ENCODE measurements around the gene CABP7.

CABP7 gene

DNA sequence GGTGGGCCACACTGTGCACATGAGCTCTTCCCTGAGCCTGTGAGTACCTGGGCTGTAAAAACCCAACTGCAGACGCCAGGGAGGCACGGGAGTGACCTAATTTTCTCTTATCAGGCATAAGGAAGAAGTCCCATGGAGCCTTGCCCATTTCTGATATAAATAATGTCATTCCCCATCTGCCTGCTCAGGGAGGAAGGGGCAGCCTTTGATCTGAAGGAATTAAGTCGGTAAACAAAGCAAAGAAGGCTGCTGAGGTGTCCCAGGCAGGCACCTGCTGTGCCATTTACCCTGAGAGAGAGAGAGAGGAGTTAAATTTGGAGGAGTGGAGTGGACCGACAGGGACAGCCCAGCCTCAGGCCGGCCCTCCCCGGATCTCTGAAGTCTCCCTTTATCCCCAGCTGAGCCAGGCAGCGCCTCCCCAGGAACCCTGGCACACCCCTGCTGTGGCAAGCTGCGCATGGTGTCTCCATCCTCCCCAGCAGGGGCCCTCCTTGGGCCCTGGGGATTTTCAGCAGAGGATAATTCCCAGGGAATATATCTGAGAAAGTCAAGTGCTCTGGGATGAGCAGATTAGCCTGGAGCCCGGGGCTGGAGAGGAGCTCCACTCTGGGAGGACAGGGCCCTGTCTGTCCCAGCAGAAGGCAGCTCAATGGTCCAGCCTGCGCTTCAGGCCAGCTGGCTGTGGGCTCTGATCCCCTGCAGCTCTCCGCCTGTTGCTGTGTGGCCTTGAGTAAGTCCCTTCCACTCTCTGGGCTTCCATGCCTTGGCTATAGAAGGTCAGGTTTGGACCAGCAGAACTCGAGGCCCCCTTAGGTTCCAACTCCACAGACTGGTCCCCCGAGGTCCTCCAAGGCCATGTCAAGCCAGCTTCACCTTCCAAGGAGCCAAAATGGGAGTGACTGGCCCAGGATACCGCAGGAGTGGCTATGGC is 17.5 kb upstream of the CABP7 start:
- in situ Hi-C loops (cut with MboI; ENCODE audit: low sequenced_read_pairs) = no loop called here

- in situ Hi-C loops (cut with MboI; ENCODE audit: low sequenced_read_pairs) = no loop called here
These were observed 16.8 kb upstream of the CABP7 start for GRCh38 chr22:29702931-29703501.

GRCh38 chr22:29703569-29704195 is 16.1 kb upstream of the CABP7 start:
- in situ Hi-C loops (cut with MboI; ENCODE audit: low sequenced_read_pairs) = no loop called here

DNA sequence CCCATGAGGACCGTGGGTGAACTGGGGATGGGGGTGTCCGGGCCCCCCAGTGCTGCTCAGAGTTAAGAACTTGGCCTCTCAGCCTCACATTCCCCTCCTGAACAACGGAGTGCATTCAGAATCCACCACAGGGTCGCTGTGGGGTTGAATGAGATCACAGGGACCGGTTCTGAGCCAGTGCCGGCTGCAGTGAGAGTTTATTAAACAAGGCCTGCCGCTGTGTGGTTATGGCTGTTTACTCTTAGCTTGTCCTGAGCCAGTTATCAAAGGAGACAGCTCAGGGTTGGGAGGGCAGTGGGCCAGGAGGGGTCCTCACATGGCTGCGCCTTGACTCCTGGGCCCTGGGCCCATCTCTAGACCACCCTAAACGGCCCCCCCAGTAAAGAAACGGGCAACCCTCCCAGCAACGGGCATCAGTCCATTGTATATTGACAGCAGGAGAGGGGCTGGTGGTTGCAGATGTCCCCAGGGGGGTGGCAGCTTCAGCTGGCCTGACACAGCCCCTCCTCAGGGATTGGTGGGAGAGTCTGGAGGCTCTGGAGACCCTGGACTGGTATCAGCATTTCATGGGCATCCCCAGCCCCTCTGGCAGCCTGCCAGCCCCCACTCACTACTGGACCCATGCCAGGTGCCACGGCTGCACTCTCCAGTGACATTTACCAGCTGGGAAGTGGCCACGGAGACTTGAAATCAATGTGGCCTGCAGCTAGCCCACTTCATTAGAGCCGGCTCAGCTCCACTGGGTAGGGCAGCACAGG is 15.1 kb upstream of the CABP7 start:
- in situ Hi-C loops (cut with MboI; ENCODE audit: low sequenced_read_pairs) = no loop called here

DNA sequence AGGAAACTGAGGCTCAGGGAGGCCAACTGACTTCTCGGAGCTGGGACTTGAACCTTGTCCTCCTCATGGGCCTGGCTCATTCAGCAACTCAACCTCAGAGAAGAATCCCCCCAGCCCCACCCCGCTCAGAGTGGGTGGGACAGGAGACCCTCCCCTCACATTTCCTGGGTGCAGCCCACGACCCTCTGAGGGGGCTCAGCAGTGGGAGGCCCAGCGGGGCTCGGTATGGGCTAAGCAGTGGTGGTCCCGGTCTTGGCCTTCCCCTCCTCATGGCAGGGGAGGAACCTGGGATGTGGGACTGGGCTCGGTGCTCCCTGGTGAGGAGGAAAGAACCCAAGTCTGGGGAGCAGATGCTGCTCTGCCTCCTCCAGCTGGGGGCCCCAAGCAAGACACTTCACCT is 14.2 kb upstream of the CABP7 start:
- in situ Hi-C loops (cut with MboI; ENCODE audit: low sequenced_read_pairs) = no loop called here

GRCh38 chr22:29706486-29706885 is 13.3 kb upstream of the CABP7 start:
- in situ Hi-C loops (cut with MboI; ENCODE audit: low sequenced_read_pairs) = no loop called here

GRCh38 chr22:29707010-29707409 is 12.8 kb upstream of the CABP7 start:
- in situ Hi-C loops (cut with MboI; ENCODE audit: low sequenced_read_pairs) = no loop called here

DNA sequence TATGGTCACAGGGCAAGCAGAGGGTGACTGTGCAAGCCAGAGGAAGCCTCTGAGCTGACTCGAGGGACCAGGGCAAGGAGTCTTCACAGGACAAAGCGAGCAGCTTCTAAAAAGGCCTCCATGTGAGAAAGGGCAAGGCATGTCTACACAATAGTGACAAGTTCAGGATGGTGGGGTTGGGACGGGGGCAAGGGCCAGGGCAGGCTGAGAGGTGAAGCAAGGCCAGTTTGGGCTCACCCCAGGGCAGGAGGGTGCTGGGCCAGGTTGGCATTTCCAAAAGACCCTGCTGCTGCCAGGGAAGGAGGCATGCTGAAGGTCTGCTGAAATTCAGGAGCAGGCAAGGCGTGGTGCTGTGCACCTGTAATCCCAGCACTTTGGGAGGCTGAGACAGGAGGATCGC is 12.3 kb upstream of the CABP7 start:
- in situ Hi-C loops (cut with MboI; ENCODE audit: low sequenced_read_pairs) = no loop called here

- in situ Hi-C loops (cut with MboI; ENCODE audit: low sequenced_read_pairs) = no loop called here
These were observed 9.6 kb upstream of the CABP7 start for GRCh38 chr22:29710193-29710592.

- in situ Hi-C loops (cut with MboI; ENCODE audit: low sequenced_read_pairs) = no loop called here
These were observed 8.7 kb upstream of the CABP7 start for GRCh38 chr22:29710922-29711593.

- in situ Hi-C loops (cut with MboI; ENCODE audit: low sequenced_read_pairs) = no loop called here
These were observed 7.7 kb upstream of the CABP7 start for GRCh38 chr22:29712119-29712518.

DNA sequence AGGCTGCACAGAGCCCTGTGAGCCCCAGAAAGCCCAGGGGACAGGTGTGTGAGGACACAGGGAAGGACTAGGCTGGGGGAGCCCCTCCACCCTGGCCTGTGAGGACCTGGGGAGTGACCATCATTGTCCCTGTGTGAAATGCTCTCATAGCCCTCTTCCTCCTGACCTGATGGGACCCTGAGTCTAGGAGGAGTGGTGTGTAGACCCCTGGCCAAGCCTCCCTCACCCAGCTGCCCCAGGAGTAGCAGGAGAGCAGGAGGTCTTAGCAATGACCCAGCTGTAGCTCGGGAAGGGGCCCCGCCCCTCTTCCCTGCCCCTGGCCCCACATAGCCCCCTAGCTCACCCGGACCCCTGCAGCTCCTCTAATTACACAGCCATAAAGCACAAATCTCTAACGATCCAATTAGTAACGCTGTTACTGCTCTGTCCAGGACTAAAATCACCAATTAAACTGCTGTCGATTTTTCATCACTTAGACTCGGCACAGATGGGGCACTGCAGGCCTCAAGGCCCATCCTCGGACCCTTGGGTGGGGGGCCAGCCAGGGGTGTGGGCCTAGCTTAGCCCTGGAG is 6.6 kb upstream of the CABP7 start:
- in situ Hi-C loops (cut with MboI; ENCODE audit: low sequenced_read_pairs) = no loop called here

DNA sequence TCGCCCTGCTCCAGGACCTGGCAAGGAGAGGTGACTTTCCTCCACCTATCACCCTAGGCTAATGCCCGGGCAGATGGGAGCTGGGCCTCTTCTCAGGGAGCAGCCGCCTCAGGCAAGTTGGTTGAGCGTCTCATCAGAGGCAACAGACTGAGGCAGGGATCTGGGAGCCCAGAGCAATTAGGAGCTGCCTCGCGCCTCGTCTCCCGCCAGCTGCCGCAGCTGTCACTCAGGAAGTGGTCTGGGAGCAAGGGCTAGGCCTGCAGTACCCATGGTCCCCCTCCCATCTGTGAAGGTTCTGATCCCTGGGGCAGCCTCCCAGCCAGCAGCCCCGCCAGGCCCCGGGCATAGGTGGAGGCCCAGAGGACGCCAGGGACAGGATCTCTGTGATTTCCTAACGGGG is 4.6 kb upstream of the CABP7 start:
- in situ Hi-C loops (cut with MboI; ENCODE audit: low sequenced_read_pairs) = no loop called here

DNA sequence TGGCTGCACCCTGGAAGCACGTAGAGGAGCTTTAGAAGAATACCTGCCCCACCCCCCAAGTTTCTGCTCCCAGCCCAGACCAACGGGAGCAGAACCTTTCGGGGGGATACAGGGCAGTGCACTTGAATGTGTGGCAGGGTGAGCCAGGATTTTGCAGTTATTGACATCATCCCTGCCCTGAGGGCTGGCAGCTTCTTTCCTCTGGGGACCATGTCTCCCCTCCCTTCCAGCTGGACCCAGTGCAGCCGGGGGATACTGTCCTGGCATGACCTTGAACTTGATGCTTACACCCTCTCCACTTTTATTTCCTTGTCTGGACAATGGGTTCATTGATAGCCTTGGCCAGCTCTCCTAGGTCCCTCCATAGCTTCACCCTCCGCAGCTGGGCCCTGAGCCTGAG is 4.1 kb upstream of the CABP7 start:
- in situ Hi-C loops (cut with MboI; ENCODE audit: low sequenced_read_pairs) = no loop called here

DNA sequence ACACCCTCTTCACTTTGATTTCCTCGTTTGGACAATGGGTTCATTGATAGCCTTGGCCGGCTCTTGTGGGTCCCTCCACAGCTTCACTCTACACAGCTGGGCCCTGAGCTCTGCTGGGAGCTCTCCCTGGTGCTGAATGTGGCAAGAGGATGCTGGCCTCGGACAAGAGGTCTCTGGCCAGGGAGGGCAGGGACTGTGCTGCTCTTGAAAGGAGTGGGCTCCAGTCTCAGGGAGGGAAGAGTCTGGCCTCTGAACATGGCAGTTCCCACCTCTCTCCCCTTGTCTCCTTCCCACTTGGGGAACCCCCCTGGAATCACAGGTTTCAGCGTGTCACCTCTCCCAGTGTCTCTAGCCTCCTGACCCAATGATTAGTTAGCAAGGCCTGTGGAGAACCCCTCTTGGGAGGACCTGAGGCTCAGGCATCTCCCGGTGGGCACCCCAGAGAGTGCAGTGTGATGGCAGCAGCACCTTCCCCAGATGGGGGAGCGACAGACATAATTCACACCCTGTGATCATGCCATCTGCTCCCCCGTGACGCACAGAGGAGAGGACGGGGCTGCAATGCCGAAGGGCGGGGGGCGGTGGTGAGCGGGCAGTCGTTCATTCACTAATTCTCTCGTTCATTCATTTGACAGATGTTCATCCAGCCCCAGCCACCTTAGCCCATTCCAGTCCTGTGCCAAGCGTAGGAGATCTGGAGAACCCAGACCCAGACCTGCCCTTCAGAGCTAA is 2.8 kb upstream of the CABP7 start:
- in situ Hi-C loops (cut with MboI; ENCODE audit: low sequenced_read_pairs) = no loop called here

DNA sequence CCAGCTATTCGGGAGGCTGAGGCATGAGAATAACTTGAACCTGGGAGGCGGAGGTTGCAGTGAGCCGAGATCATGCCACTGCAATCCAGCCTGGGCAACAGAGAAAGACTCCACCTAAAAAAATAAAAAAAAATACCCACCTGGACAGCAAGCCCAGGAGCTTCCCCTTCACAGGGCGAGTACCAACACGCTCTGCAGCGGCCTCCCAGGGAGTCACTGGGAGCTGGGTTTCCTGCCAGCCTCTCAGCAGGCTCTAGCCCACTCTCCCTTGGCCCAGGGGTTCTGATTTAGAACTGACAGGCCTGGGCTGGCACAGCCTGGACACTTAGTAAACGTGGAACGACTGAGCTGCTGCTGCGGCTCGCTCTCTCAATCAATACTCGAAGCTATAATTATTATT is 2.0 kb upstream of the CABP7 start:
- in situ Hi-C loops (cut with MboI; ENCODE audit: low sequenced_read_pairs) = no loop called here

DNA sequence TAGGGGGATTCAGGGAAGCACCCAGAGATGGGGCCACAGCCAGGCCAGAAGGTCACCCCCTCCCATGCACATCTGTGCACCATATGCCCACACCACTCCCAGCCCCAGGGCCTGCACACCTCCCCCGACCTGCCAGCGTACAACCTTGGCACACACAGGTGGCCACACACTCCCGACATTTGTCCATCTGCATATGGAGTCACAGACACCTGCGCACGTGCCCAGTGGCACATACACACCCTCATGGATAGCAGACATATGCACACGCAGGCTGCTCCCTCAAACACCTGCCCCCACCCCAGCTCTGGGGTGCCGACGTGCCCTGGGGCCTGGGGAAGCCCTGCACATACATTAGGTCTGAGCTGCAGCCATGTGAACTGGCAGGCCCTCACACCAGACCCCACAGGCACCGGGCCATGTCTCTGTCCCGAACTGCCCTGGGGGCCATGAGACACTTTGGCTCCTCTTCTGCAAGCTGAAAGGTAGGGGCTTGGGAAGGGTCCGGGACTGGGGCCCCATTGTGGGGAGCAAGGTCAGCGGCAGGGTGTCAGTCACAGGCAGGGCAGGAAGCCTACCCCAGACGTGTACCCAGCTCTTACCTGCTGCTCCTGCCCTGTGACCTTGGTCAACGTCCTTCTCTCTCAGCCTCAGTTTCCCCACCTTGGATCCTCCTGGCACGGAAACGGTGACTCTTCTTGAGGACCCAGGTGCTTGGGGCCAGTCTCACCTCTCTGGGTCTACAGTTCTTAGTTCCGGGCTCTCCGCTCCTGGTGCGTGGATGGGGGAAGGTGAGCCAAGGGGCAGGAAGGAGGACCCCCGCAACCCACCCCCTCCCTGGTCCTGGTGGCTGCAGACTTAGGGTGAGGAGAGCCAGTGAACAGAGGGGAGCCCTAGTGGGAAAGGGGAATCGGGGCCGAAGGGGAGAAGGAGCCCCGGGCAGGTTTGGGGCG is 579 bp upstream of the CABP7 start:
- in situ Hi-C loops (cut with MboI; ENCODE audit: low sequenced_read_pairs) = no loop called here

DNA sequence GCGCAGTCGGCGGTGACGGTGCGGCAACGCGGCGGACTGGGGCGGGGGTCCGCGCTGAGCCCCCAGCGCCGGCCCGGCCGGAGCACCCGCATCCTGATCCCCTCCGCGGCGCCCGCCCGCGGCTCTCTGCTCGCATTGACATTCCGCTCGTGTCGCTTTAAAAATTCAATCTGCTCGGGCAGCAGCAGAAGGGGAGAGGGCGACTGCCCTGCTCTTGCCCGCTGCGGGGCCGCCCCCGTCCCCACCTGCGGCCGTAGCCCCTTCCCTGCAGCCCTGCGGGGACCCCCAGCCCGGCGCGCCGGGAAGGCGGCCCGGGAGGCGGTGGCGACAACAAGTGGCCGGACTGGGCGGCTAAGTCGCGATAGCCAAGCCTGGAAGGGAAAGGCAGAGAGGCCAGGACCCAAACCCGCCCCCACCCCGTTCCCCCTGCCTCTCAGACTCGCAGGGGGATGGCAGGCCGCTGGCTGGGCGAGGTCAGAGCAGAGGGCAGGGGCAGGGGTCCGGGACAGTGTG is 1.1 kb downstream of the CABP7 start:
- in situ Hi-C loops (cut with MboI; ENCODE audit: low sequenced_read_pairs) = no loop called here

Measured in HL-60/S4 treated with phorbol 12-myristate 13-acetate at 8.2 ng/mL for 4 days and 3 days (cell line).